Activated CD8-positive, alpha-beta memory T cell treated with anti-CD3 and anti-CD28 coated beads for 4 hours (primary cell): ENCODE measurements around the gene ATF6.

Source experiments
- DNase-seq, 2 donors: peaks; one replicate each; pipeline ENCODE4 v3.0.0-alpha.2; 2020; ENCODE audit warnings: low read depth in 2 of 2

The ATF6 gene

DNA sequence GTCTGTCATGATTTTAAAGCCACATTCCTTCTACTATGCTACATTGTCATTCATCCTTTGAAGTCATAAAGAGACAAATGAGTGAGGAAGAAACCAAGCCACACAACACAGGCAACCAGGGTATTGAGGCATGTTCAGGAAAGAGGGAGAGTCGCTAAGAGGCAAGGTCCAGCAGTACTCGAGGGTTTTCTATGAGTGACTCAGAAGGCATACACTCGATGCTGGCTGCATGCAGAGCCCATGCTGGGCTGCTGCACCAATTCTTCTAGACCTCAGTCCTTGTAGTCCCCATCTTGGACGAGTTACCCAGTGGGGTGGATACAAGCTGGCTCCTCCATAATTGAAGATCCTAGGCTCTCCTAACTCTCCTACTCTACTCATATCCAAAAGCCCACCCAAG lies 199.9 kb downstream of the ATF6 start:
- no peak for DNase-seq

DNA sequence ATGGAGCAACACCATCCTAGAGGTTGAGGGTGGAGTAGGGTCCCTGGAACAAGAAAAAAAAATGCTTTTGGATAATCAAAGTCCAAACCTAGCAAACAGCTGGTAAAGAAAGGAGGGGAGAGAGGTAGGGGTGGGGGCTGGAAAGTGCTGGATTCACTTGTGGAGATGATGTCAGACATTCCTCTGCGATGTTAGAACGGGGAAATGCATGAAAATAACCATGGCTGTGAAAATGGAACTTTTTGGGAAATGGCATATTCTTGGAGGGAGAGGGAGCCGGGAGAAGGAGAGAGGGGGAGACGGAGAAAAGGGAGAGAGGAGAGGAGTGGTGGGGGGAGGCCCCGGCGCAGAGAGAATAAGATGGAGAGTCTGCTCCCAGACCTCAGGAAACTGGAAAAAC lies 203.9 kb downstream of the ATF6 start:
- DNase-seq: no peak

DNA sequence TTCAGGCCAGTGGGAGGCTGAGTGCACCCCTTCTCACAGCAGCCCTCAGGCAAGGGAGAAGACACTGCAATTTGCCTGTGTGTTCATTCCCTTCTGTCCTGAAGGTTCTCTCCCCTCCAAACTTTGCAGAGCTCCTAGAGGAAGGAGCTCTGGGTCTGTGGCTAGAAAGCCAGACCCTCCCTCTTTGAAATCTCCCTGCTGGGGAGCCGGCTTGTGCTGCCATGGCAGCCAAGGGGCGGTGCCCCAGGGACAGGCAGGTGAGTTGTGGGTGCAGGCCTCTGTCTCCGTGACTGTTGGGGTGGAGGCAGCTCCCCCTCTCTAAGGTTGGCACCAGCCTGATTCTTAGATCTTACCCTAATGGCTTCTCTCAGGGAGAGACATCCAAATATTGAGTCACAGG lies 204.5 kb downstream of the ATF6 start:
- no peak for DNase-seq

DNA sequence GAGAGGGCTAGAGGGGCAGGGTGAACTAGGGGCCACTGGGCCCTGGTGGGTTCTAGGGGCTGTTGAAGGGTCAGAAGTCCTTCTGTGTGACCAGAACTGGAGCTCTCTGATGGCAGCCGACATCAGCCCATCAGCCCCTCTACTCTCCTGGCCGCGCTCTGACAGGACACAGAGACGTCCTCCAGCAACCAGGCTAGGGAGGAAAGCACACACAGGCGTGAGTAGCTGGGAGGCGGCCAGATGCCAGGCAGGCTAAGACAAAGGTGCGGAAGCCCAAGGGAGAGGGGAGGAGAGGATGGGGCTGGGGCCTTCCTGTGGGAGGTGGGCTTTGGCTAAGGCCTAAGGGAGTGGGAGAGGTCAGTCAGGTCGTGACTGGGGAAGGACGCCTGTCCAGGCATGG lies 206.7 kb downstream of the ATF6 start:
- no peak for DNase-seq

DNA sequence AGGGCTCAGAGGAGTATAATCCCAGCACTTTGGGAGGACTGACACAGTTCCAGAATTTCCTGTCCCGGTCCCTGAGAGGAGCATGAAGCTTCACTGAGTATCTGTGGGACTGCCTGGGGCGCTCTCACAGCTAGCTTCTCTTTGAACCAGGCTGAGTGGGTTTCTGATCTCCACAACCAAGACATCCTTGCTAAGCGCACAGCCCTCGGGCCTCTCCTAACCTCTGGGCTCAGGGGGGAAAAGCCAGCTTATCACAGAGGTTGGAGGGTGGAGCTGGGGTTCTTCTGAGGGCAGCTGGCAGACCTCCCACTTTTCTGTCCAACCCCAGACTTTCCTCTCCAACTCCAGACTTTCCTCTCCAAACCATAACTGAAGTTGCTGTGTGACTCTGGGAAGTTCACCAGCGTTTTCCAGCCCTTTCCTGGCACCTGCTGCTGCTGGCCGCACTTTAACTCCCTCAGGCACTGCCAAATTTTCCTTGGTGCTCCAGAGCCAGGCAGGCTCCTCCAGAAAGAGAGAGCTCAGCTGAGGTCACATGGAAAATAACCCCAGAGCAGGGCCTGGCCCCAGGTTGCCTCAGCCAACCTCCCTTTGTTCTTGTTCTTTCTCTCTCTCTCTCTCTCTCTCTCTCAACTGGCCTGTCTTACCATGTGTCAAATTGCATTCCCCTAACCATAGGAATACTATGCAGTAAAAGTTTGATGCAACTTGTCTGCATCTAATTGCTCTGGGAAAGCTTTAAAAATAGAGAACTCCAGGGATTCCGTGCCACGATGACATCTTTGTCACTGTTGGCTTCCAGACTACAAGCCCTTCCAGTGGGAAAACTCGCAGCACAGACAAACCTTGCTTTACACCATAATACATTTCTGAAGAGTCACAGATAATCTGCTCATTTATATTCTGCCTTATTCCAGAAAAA lies 208.1 kb downstream of the ATF6 start:
- no peak for DNase-seq

DNA sequence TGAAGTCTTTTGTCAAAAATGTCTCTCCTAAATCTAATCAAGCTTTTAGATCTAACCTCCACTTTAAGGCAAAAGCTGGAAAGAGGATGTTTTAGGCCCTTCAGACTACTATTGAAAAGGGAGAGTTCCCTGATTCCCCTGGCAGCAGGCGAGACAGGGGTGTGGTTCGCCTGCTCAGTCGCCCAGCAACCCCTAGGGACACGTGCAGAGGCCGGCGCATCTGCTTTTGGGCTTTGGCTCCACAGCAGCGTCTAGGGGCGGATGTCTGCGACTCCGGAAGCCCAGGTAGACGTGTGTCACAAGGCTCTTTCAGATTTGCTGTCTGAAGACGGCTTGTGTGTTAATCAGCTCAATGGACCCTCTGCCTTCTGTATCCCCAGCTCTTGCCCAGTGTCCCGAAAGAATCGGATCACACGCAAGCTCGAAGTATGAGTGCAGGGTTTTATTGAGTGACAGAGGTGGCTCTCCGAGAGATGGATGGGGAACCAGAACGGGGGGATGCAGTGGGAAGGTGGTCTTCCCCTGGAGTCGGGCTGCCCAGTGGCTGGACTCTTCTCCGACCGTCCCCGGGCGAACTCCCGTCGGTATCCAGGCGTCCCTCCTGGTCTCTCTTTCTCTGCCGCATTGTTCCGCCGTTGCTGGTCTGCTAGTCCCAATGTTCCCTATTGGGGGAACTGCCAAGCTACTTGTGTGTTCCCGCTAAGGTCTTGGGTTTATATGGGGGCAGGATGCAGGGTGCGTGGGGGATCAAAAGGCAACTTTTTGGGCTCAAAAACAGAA lies 212.1 kb downstream of the ATF6 start:
- no peak for DNase-seq

DNA sequence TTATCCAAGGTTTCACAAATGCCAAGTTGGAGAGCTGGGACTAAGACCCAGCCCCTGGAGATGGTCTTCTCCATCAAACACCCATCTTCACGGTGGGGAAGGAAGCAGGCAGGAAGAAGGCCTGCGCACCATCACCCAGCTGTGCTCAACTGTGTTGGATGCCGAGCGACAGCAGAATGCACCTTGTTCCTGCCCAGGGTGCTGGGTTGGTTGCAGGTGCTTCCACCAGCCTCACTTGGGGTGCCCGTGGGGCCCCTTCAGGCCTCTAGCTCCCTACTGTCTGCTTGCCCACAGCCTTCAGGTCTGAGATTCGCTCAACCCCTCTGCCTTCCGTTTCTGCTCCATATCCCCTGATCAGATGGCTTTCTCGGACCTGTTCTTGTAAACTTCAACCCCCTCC lies 215.0 kb downstream of the ATF6 start:
- DNase-seq: no peak

DNA sequence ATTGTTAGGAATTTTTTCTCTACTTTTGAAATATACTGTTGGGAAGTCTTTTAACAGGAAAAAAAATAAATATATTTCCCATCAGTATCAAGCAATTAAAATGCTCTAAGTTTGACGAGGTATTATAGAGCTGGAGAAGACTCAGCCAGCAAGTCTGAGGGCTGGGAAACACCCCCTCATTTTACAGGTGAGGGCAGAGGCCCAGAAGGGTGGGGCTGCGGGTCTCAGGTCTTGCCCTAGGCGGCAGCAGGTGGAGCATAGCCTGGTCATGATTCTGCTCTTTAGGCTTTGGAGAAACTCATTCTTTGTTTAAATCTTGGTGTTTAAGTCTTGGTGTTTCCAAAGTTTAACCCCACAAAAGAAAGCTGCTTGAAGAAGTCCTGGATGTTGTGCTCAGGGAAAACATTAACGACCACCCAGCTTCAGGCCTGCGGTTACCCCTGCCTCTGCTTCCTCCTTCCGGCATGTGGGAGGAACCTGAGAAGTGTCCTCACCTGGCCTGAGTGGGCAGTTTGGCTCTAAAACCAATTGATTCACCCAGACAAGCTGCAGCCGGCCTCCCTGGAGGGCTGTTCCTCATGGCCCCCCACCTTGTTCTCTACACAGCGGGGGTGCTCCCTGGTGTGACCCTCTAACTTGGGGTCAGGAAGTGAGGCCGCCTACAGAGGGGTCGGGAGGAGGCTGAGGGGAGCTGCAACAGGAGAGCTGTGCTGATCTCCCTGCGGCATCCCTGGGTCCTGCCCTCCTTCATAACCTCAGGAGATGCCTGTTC lies 215.8 kb downstream of the ATF6 start:
- no peak for DNase-seq

DNA sequence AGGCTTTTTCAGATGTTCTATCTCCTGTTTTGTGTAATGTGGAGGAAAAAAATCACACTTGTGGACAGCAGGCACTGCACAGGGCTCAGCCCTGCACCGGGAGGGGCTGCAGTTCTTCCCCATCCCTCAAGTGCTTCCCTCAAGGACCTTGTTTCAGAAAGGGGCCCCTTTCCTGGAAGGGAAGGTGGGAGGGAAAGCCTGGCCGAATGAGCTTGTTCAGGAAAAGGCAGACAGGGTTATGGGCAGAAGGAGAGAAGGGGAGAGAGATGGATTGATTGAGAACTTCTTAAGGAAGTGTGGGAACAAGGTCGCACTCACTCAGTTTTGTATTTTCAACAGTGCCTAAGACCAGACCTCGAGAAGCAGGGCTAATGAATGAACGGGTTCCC lies 216.4 kb downstream of the ATF6 start:
- no peak for DNase-seq

DNA sequence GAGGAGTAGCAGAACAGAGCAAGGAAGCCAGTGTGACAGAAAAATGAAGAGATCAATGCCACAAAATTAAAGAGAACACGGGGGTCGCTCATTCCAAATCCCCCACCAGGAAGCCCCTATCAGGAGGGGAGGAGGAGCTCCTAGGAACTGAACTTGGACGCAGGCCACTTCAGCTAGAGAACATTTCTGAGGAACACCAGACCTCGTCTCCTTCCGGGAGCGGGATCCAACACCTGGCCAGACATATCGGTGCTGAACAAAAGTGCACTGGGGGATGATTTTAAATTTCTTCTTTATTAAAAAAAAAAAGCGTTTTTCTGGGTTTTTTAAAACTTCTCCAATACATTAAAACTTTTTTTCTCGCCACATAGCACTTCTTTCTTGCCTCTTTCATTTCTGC lies 216.8 kb downstream of the ATF6 start:
- DNase-seq: no peak

DNA sequence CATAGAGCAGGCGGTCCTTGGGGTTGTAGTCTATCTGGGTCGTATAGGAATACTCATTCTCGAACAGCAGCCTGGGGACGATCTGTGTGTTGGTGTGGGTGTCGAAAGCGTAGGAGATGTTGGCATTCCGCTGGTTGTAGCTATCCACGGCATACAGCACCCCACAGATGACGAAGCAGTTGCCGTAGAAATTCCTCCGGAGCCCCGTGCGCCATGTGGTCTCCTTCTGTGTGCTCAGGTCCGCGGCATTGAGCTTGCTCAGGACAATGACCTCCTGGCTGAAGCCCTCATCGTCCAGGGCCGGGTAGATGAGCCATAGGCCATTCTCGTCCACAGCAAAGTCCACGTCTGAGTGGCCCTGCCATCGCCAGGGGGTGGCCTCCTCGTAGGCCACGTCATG lies 217.6 kb downstream of the ATF6 start:
- no peak for DNase-seq

DNA sequence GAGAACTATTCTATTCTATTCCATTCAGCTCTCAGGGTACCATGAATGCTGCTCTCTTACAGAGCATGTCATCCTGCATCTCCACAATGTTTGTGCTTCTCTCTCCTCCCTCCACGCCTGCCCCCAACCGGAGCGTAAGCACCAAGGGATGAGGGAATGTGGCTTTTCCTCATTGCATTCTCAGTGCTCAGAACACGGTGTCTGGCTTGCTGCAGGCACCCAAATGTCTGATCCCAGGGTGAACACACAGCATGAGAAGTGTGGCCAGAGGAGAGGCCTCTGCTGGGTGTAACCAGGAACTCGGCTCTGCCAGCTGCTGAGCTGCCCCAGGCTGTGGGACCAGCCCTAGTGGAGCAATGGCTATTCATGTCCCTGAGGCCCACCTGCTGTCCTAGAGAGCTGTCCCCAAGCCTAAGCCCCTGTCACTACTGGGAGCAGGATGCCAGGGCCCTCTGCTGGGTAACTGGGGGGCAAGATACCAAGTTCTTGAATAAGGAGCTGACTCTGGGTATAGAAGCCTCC lies 219.2 kb downstream of the ATF6 start:
- DNase-seq: no peak

DNA sequence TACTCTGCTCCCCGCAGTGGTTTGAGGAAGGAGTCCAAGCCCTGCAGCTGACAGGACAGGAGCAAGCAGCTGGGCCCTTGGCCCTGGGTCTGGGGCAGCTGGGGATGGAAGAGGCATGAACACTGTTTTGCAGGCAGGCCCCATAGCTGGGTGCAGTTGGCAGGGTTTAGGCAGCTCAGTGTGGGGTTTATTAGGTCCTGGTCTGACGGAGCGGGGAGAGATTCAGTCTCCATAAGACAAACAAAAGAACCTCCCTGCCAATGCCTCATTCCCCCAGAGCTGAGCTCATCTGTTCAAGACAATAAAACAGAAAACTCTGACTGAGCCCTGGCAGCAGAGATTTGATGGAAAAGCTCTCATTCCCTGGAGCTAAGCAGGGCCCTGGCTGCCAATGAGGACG lies 220.2 kb downstream of the ATF6 start:
- no peak for DNase-seq

DNA sequence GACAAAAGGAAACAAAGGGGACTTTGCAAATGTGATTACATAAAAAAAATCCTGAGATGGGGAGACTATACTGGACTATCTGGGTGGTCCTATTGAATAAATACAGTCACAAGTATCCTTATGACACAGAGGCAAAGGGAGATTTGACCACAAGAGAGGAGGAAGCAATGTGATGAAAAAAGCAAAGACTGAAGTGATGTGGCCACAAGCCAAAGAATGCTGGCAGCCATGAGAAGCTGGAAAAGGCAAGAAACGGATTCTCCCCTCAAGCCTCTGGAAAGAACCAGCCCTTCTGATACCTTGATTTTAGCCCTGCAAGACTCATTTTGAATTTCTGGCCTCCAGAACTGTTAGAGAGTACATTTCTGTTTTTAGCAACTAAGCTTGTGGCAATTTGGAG lies 221.2 kb downstream of the ATF6 start:
- no peak for DNase-seq

DNA sequence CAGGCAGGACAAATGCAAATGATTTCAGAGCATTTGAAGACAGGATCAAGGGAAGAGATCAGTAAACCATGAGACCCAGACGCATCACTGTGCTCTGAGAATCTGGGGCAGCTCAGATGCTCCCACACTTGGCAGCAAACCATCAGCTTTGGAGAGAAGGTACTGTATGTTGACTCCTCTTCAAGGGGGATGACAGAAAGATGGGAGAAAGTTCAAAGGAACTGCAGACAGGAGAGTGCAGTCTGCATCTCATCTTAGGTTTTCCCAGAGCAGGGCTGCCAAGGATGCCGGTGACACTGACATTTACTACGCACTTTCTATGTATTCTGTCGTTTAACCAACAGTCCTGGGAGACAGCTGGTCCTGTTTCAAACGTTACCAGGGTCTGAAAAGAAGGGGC lies 221.8 kb downstream of the ATF6 start:
- no peak for DNase-seq

DNA sequence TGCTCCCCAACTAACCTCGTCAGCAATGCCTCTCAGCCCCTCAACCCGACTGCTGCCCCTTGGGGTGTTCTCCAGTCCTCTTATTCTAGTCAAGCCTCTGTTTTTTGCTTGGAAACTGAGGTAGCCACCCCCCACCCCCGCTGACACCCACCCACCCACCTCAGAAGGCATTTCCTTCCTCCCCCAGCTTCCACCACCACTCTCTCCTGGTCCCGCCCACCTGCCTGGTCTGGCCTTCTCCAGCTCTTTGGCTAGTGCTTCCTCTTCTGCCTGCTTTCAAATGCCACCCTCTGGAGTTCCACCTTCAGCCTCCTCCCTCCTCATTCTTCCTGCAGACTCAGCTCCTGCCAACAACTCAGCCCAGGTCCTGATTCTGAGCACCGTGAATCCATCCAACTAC lies 222.3 kb downstream of the ATF6 start:
- no peak for DNase-seq

DNA sequence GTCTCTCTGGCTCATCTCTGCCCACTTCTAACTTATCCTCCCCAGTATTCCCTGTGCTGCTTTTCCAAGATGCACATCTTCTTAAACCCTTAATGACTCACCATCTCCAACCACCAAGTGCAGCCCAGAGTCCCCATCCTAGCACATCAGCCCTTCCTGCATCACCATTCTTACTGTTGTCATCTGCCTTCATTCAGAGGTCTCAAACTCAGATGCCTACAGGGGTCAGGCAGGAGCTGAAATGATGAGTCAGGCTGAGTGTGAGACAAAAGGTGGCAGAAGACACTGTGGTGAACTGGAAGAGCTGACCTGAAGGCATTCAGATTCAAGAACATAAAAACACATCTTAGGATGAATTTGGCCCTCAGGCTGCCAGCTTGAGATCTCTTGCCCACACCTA lies 223.0 kb downstream of the ATF6 start:
- DNase-seq: no peak

DNA sequence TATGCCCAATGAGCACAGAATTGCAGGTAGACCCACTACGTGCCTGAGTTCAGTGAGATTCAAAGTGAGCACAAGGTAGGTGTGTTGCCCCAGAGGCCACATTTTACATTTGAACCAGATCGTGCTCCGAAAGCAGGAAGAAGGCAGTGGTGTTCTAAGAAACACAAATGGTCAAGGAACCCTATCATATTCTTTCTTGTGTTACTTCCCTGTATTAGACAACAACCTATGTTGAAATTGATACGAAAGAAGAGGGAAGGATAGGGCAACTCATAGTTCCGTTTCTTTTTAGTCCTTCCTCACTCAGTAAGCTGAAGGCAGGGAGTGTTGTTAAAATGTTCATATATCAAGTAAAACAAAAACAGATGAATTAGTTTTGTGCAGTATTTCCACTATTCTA lies 223.7 kb downstream of the ATF6 start:
- DNase-seq: no peak

DNA sequence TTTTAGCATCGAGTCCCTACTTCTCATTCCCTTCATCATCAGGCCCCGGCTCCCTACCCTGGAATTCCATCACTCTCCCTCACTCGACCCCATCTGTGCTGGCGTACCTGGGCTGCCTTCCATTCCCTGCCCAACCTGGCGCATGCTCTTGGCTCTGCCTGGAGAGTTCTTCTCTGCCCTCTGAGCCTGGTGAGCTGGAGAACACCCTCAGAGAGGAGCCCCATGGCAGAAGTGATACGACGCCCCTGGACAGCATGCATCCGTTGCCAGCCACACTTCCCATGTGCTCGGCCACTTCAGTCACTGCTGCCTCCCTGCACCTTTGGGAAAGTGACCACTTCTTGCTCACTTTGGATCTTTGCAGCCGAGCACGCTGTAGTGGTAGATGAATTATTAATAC lies 227.5 kb downstream of the ATF6 start:
- DNase-seq: no peak

DNA sequence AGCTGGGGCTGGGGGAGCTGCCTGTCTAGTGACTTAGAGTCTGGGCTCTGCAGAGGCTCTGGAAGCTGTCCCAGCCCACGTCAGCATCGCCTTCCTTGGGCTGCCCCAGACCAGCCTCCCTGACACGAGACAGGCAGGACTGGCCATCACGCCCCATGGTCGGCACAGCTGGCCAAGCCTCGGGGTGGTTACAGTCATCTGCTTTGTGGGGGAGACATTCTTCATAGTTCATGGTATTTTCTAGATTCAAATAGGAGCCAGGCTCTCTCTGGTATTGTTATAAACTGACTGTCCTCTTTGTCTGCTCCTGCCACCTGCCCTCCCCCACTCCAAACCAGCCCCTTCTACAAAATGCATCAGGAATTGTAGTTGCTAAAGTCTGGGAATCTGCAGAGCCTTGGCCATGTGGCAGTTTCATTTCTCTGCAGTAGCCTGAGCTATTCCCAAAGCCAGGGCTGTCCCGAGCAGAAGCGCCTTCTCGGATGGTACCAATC lies 228.1 kb downstream of the ATF6 start:
- no peak for DNase-seq

DNA sequence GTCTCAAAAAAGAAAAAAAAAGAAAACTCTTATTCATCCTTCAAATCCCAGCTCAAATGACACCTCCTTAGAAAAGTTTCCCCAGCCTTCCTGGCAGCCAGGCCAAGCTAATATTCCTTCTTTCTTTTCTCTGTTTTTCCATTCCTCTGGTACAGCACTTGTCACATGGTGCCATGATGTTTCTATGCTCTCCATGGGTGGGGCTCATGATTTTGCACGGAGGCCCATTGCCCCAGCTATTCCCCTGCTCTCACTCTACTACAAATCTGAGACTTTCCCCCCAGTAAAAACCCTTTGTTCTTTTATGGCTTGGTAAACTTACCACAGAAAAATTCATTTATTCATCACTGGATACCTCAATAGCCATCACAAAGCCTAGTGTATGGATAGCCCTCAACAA lies 231.0 kb downstream of the ATF6 start:
- no peak for DNase-seq

DNA sequence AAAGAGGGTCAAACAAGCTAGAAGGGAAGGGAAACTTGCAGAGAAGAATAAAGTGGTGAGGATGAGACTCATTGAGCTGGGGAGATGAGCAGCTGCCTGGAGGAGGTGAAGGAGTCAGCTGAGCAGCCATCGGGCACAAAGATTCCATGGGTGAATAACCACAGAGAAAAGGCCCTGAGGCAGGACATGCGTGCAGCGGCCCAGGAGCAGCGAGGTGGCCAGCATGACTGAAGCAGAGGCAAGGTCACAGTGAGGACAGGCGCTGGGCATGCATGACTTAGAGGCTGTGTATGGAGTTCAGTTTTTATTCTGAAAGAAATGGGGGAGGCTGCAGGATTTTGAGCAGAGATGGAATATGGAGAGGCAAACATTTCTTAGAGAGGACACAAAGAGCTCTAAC lies 232.7 kb downstream of the ATF6 start:
- no peak for DNase-seq
